HCT116 (cell line): ENCODE measurements around the gene LRRC4C. TPM values are rescaled to one million over a fixed set of nuclear protein-coding genes. Genes with fewer than 3 reads are reported as not detected.

Experiments
- ATAC-seq: fragments of 200-7000 bp; cut with Tn5 transposase; 2 replicates; pipeline ENCODE4 v1.9.1; 2020; ENCODE audit warnings: mild to moderate bottlenecking, moderate library complexity
- BruUV-seq: library from RNA; stranded (reverse); fragments of 400-500 nt; replicated peaks from 2 replicates; lab custom pipeline; 2021; lab: Mats Ljungman, UMichigan
- CTCF ChIA-PET: fragments of 300-600 bp; sonication (Branson Sonifier 250); formaldehyde crosslinking; loops from one replicate; lab custom pipeline; 2021; ENCODE audit warnings: antibody characterized with exemption; lab: Charles Lee
- POLR2A ChIA-PET: fragments of 300-600, 350-600 bp; sonication (Branson Sonifier 250); formaldehyde crosslinking; loops from one replicate; lab custom pipeline; 2021; ENCODE audit warnings: antibody characterized with exemption; lab: Charles Lee
- RAD21 ChIA-PET, 2 experiments: fragments of 300-600 bp; sonication (Branson Sonifier 250); formaldehyde crosslinking; loops; one replicate each; lab custom pipeline; 2023; ENCODE audit warnings: low total read pairs in 2 of 2; ENCODE audit not compliant: uncharacterized antibody in 2 of 2, unreplicated experiment in 2 of 2, low non-redundant PET in 1 of 2; lab: Charles Lee
- DNase-seq: peaks from one replicate; pipeline ENCODE4 v3.0.0-alpha.2; 2010; ENCODE audit warnings: low read depth, low spot score
- H2AFZ ChIP-seq: fragments of 200-600 bp; shearing (Covaris generic), sonication (generic); 2 replicates; pipeline ENCODE4 v1.6.1; 2017; ENCODE audit warnings: low read depth, mixed run types, mixed read lengths, antibody characterized with exemption, low read length; ENCODE audit not compliant: poor library complexity, severe bottlenecking
- H3K27ac ChIP-seq: 2 replicates; pipeline ENCODE4 v1.5.1; 2012; ENCODE audit warnings: low read depth, low read length
- H3K27me3 ChIP-seq: fragments of 200-600 bp; sonication (generic); 2 replicates; pipeline ENCODE4 v1.6.1; 2016; ENCODE audit warnings: mixed run types, low read length, mixed read lengths; ENCODE audit not compliant: insufficient read depth
- H3K36me3 ChIP-seq, 2 experiments: fragments of 200-500 bp in 1 of 2; fragments of 200-600 bp in 1 of 2; sonication (Bioruptor generic) in 1 of 2; sonication (generic) in 1 of 2; 2 replicates each; pipeline versions ENCODE4 v1.5.1 to v1.6.1; 2014 to 2016; ENCODE audit warnings: low read length in 2 of 2, inconsistent platforms in 1 of 2, mixed read lengths in 1 of 2, mixed run types in 1 of 2; ENCODE audit not compliant: insufficient read depth in 2 of 2, control insufficient read depth in 1 of 2
- H3K4me1 ChIP-seq, 2 experiments: fragments of 200-600 bp in 1 of 2; sonication (generic) in 1 of 2; 2 replicates each; pipeline versions ENCODE4 v1.5.1 to v1.6.1; 2012 to 2017; ENCODE audit warnings: low read length in 2 of 2, inconsistent platforms in 1 of 2, mild to moderate bottlenecking in 1 of 2, mixed read lengths in 1 of 2, mixed run types in 1 of 2, moderate library complexity in 1 of 2; ENCODE audit not compliant: insufficient read depth in 2 of 2, control insufficient read depth in 1 of 2
- H3K4me2 ChIP-seq: fragments of 200-600 bp; sonication (generic); 2 replicates; pipeline ENCODE4 v1.6.1; 2017; ENCODE audit warnings: mixed run types, low read length, mixed read lengths
- H3K4me3 ChIP-seq, 2 experiments: fragments of 200-600 bp in 1 of 2; sonication (generic) in 1 of 2; replicated peaks in 1 of 2; 2 replicates each; pipeline ENCODE4 v1.5.1; 2011 to 2016; ENCODE audit warnings: low read length in 2 of 2, control low read depth in 1 of 2, low read depth in 1 of 2, mild to moderate bottlenecking in 1 of 2, mixed read lengths in 1 of 2, mixed run types in 1 of 2
- H3K79me2 ChIP-seq: fragments of 200-600 bp; sonication (generic); 2 replicates; pipeline ENCODE4 v1.6.1; 2017; ENCODE audit warnings: mild to moderate bottlenecking, mixed run types, low read length, moderate library complexity, mixed read lengths; ENCODE audit not compliant: insufficient read depth
- H3K9ac ChIP-seq: fragments of 200-600 bp; sonication (generic); 2 replicates; pipeline ENCODE4 v1.6.1; 2016; ENCODE audit warnings: low read length, mixed read lengths
- H3K9me2 ChIP-seq: fragments of 200-600 bp; sonication (generic), shearing (Covaris generic); 2 replicates; pipeline ENCODE4 v1.6.1; 2017; ENCODE audit warnings: mixed run types, mild to moderate bottlenecking, moderate library complexity; ENCODE audit not compliant: insufficient read depth
- H3K9me3 ChIP-seq, 2 experiments: fragments of 200-500 bp in 1 of 2; fragments of 200-600 bp in 1 of 2; sonication (Bioruptor generic) in 1 of 2; sonication (generic) in 1 of 2; 2 replicates each; pipeline ENCODE4 v1.6.1; 2014 to 2017; ENCODE audit warnings: low read length in 2 of 2, mixed read lengths in 2 of 2, inconsistent platforms in 1 of 2, low read depth in 1 of 2, mild to moderate bottlenecking in 1 of 2, mixed run types in 1 of 2, moderate library complexity in 1 of 2; ENCODE audit not compliant: control insufficient read depth in 1 of 2, insufficient read depth in 1 of 2
- H4K20me1 ChIP-seq: fragments of 200-600 bp; sonication (generic), shearing (Covaris generic); 2 replicates; pipeline ENCODE4 v1.6.1; 2017; ENCODE audit warnings: mixed run types, mild to moderate bottlenecking, moderate library complexity; ENCODE audit not compliant: insufficient read depth
- EGR1 ChIP-seq: IDR thresholded peaks from 2 replicates; pipeline ENCODE4 v1.6.1; 2012; ENCODE audit warnings: low read depth
- ELF1 ChIP-seq: IDR thresholded peaks from 2 replicates; pipeline ENCODE4 v1.6.1; 2012; ENCODE audit warnings: low read depth, borderline replicate concordance
- EZH2 ChIP-seq: fragments of 200-600 bp; sonication (generic); IDR thresholded peaks from 2 replicates; pipeline ENCODE4 v1.6.1; 2017; ENCODE audit warnings: antibody characterized with exemption, mixed run types
- MAX ChIP-seq: IDR thresholded peaks from 2 replicates; pipeline ENCODE4 v1.6.1; 2012
- POLR2AphosphoS5 ChIP-seq: IDR thresholded peaks from 2 replicates; pipeline ENCODE4 v1.6.1; 2011; ENCODE audit warnings: mild to moderate bottlenecking, low read depth, low read length, moderate library complexity
- SIN3A ChIP-seq: IDR thresholded peaks from 2 replicates; pipeline ENCODE4 v1.6.1; 2012; ENCODE audit warnings: low read depth
- SP1 ChIP-seq: IDR thresholded peaks from 2 replicates; pipeline ENCODE4 v1.6.1; 2012; ENCODE audit warnings: low read depth
- SRF ChIP-seq: IDR thresholded peaks from 2 replicates; pipeline ENCODE4 v1.6.1; 2012; ENCODE audit warnings: low read depth
- YY1 ChIP-seq: IDR thresholded peaks from 2 replicates; pipeline ENCODE4 v1.6.1; 2011; ENCODE audit warnings: low read length, low read depth, moderate library complexity, mild to moderate bottlenecking; ENCODE audit not compliant: insufficient replicate concordance; ENCODE audit errors: extremely low read depth
- ZFX ChIP-seq: fragments of 450-650 bp; IDR thresholded peaks from 2 replicates; pipeline ENCODE4 v1.6.1; 2017
- ZNF274 ChIP-seq: fragments of 200-500 bp; sonication (Bioruptor generic); IDR thresholded peaks from 2 replicates; pipeline ENCODE4 v1.6.1; 2014; ENCODE audit warnings: mild to moderate bottlenecking, low read depth, low read length, inconsistent platforms
- intact Hi-C: fragments of 100-400 bp; cut with micrococcal nuclease; formaldehyde crosslinking; loops from 2 replicates; pipeline ENCODE4 v1.10.0; 2022
- total RNA-seq: library from RNA; stranded (reverse); gene quantifications from one replicate; pipeline ENCODE4 v1.2.1, GENCODE V29; 2021; ENCODE audit not compliant: unreplicated experiment

Gene LRRC4C
- total RNA-seq, 1 experiment from 2014 or later = not detected

GRCh38 chr11:41458641-41459040 is 811 bp downstream of the LRRC4C start:
- POLR2A ChIA-PET = no interaction called here
- CTCF ChIA-PET = no interaction called here
- Histone ChIP-seq H3K9ac (no peak overlapping the region), H3K9me2 (no peaks in the 10 kb centered on the region), H3K9me3 (peaks cover 0 to 28% of the 10 kb centered on the region in 2 experiments; a peak in 2 of 4 replicates), H3K27ac (no peak overlapping the region), H3K4me1 (no peaks in the 10 kb centered on the region), H3K4me2 (no peak overlapping the region), H4K20me1 (no peaks in the 10 kb centered on the region), H2AFZ (no peak overlapping the region), H3K27me3 (no peaks in the 10 kb centered on the region), H3K79me2 (no peaks in the 10 kb centered on the region), H3K36me3 (no peaks in the 10 kb centered on the region), H3K4me3 (no peak overlapping the region)
- ATAC-seq (no peak), DNase-seq (no peak)
- intact Hi-C loops = no loop called here
- no TSS peak for BruUV-seq
- RAD21 ChIA-PET = no interaction called here
- no peak for TF ChIP-seq SRF
- no peak for TF ChIP-seq ZFX
- TF ChIP-seq EGR1 = no peak
- no peak for TF ChIP-seq SIN3A
- no peak for TF ChIP-seq YY1
- no peak for TF ChIP-seq ELF1
- TF ChIP-seq EZH2 = no peak
- TF ChIP-seq POLR2AphosphoS5 = no peak

GRCh38 chr11:41458154-41458553 is 1.3 kb downstream of the LRRC4C start:
- Histone ChIP-seq H3K4me3 (no peak overlapping the region), H4K20me1 (no peaks in the 10 kb centered on the region), H3K79me2 (no peaks in the 10 kb centered on the region), H3K9me3 (peaks cover 0 to 28% of the 10 kb centered on the region in 2 experiments; a peak in 2 of 4 replicates), H3K27me3 (no peaks in the 10 kb centered on the region), H2AFZ (no peak overlapping the region), H3K4me1 (no peaks in the 10 kb centered on the region), H3K9me2 (no peaks in the 10 kb centered on the region), H3K27ac (no peak overlapping the region), H3K4me2 (no peak overlapping the region), H3K9ac (no peak overlapping the region), H3K36me3 (no peaks in the 10 kb centered on the region)
- CTCF ChIA-PET = no interaction called here
- TF ChIP-seq ZNF274 (no peak), MAX (no peak), POLR2AphosphoS5 (no peak), SP1 (no peak)
- no TSS peak for BruUV-seq
- POLR2A ChIA-PET = no interaction called here
- RAD21 ChIA-PET = no interaction called here
- no peak for ATAC-seq
- intact Hi-C loops = no loop called here
- DNase-seq = no peak
